Stimulated activated naive CD4-positive, alpha-beta T cell (primary cell): ENCODE data around the gene PFDN6.
A peak's percentile ranks its signal among the peaks of the same experiment; 100 is the strongest.
"Not testable (repeated sequence)": the region's sequence is repeated elsewhere in the genome, so short reads cannot be mapped to it uniquely, and the experiment has no call there.

ENCODE experiments used
- DNase-seq, 6 experiments: peaks; one replicate each; lab custom pipeline; 2025; lab: John Stamatoyannopoulos, UW

PFDN6 gene

DNA sequence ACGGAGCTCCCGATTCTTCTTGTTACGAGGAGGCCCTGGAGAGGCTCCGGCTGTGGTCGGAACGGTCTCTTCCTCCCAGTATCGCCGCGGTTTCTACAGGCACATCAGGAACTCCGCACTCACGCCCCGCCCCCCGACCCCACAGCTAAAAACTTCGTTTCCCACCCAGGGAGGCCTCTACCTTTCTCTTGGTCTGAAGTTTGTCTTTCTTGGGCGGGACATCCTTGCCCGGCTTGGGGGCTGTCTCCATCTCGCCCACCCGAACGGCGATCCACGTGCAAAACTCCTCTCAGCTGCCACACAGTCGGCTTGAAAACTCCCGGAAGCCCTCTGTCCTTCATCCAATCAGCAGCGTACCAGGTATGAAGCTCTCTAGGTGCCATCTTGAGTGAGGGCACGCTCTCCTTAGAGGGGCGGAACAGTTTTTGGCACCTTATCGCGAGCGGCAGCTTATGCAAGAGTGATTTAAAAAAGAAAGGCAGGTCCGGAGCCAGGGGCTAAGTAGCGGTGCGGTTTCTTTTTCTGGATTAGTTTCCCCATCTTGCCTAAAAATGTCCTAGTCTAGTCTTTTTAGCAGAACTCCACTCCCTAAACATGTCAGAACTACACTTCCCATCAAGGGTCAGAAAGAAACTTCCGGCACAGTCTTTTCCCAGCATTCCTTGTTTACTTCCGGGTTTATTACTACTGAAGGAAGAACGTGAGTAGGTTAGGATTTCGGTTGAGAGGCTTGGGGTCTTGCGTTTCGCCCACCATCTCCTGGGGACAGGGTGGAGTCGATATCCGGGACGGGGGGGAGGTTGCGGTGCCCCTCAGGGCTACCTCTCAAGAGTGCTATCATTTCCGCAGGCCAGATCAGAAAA lies at the start of gene PFDN6, which contains the start of gene WDR46:
PFDN6 (plus strand) TSS at position 681 of the 863 bp plus-strand sequence. CDS start 256 bp downstream, outside the sequence.
WDR46 (minus strand) TSS at position 319 of the 863 bp plus-strand sequence; CDS start at position 250, 69 bp downstream.
- DNase-seq: peak; percentile 66 to 97 (median 84)

DNA sequence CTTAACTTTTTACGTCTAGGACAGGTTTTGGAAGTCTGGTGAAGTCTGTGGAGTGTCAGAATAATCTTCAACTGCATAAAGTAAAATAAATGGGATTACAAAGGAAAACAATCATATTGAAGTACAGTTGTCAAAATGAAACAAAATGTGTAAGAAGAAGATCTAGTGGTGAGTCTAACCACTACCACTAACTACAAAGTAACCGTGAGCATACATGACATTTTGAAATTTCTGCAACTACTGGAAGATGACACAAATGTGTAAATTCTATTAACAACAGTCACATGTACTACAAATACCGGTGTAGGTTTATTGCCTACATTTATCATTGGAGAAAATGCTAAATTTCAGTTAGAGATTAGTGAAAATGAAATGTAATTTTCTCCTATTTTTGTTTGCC lies 47.4 kb upstream of the PFDN6 start:
- no peak for DNase-seq

DNA sequence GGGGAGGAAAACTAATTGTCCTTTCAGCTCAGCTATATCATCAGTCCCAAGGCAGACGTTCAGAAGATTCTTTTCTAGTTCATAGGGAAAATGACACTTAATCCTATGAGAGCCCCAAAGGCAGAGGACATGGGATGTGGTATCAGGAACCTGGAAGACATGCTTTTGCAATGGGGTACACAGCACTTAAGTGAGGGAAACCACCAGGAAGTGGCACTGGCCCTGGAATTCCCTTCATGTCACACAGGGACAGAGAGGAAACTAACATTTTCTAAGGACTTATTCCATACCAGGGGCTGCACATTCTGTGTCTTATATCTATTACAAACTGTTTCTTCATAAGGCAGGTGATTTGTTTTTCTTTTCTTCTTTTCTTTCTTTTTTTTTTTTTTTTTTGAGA lies 45.9 kb upstream of the PFDN6 start:
- DNase-seq: no peak

DNA sequence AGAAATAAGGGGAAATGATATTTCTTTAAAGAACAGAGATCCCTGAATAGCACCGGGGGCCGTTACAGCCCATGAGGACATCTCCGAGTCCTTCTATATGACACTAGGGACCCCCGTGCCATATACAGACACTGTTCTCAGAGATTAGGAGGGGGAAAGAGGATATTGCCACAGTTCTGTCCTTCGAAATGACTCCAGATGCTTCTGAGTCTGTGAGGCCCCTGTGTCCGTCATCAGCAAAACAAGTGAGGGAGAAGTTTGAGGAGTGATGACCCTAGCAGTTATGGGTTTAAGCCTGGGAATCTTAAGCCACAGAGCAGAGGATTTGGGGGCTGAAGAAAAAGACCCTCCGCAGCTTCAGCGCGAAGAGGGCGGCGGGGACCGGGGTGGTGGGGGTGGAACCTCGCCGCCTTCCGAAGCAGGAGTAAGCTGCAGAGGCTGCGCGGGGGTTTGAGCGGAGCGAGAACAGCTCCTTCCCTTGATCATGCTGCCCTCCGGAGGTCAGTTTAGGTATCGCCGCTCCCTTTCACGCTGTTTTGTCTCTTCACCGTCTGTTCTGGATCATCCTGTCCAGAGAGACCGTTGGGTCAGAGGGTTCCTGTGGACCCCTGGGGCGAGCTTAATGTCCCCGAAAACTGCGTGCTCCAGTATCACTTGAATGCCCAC lies 41.3 kb upstream of the PFDN6 start:
- DNase-seq: peak; percentile 76 to 94 (median 87)

DNA sequence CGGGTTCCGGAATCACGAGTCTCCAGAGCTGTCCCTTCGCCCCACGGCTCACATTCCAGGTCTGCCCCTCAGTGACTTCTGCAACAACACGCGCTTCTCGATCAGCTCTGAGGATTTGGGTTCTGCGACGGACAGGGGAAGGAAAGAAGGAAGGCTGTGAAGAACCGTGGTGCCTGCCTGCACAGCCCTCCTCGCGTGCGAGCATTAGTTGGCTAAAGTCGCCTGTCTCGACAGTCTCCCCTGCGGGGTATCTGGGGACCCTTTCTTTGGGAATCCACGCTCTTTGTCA lies 40.8 kb upstream of the PFDN6 start:
- DNase-seq: peak in 4 of 6 experiments; percentile 43 to 94 (median 65)

DNA sequence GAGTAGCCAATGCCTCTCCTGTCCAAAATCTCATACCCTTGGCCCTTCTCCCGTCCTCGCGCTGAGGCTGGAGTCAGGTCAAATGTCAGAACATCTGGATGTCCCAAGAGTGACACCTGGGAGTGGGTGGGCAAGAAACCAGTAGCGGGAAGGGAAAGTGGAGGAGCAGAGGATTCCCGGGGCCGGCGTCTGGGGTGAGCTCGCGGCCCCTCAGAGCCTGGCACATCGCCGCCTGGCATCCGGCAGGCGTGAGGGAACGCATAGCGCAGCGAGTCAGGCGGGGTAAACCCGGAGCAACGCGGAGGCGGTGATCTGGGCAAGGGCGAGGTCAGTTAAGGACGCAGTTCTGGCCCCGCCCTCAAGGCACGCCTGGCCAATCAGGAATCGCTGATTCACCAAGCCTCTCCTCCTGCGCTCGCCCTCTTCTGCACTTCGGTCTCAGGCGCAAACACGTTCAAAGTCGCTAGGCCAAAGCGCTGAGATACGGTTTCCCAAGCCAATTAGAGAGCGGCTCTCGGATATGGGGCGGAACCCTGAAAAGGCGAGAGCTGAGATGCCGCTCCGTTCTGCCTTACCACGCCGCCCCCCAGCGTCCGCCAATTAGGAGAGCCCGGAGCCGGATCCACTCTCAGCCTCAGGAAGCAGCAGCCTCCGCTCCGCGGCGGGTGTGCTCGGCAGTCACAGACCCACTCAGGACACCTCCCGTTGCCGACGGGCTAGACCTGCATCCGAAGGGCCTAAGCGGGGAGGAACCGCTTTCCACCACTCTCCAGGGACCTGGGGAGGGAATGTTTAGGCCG lies 40.3 kb upstream of the PFDN6 start:
- peak; percentile 92 to 98 (median 95) for DNase-seq

DNA sequence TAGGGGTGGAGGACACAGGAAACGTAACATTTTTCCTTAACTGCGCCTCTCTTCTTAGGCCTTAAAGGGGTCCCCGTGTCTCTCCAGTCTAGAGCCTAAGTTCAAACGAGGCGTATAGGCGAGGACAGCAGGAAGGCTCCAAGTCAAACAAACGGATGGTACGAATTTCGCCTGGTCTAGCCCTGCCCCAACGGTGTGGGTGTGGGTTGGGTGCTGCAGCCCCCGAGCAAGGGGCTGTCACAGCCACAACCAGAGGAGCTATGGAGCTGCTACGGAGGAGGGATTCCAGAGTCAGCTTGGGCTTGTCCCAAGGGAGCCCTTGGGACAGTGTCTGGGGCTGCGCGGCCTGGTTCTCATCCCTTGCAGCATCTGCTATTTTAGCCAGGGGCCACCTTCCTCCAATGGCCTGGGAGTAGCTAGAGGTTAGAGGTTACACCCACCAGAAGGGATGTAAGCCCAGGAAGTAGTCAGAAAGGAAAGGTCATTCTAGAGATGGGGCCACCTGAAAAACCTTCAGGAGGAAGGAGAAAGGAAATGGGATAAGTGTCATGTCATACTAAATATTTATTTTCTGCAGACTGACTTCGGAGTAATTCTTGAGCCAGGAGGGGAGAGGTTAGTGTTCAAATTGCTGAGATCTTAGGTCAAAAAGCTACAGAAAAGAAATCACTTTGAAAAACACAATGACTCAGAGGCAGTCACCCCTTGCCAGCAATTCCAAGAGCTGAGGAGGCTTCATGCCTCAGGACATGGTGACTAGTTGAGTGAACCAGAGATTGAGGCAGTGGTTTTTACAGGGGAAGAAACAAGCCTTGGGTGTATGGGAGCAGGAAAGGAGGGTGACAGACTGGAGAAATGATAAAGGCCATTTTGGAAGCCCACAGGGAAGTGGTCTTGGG lies 39.4 kb upstream of the PFDN6 start:
- DNase-seq: no peak

DNA sequence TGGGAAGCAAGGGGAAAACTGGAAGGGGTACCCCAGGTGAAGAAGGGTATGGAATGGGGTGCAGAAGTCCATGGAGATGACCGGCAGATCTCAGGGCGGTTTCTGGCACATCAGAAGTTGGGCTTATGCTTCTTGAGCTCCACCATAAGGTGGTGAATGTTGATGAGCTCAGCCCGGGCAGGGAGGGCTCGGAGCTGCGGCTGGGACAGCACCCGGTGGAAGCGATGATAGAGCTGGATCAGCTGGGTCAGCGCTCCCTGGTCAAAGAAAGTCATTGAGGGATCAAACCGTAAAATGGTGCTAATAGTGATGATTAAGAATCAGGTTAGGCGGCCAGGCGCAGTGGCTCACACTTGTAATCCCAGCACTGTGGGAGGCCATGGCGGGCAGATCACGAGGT lies 38.7 kb upstream of the PFDN6 start:
- no peak for DNase-seq

DNA sequence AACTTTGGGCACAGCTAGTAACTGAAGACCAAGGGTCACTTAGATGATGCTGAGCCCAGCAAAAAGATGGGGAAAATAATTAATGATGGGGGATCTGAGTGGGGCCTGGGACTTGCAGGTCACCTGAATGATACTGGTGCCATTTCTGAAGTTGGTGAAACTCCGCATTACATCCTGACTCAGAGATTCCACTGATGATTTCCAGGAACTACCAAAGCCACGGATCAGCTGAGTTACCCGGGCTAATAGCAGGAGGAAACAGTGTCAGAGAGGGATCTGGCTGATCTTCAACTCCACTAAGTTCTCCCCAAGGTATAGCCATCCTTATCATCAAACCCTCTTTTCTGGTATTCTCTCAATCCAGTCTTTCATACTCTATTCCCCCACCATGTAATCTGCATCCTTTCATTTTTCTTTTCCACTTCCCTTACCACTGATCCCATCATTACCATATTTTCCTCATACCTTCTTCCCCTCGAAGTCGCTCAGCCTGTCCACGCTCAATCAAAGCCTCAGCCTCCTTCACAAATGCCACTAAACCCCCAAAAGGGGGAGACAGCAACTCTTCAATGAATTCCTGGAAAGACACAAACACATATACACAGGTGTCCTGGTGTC lies 37.9 kb upstream of the PFDN6 start:
- no peak for DNase-seq

DNA sequence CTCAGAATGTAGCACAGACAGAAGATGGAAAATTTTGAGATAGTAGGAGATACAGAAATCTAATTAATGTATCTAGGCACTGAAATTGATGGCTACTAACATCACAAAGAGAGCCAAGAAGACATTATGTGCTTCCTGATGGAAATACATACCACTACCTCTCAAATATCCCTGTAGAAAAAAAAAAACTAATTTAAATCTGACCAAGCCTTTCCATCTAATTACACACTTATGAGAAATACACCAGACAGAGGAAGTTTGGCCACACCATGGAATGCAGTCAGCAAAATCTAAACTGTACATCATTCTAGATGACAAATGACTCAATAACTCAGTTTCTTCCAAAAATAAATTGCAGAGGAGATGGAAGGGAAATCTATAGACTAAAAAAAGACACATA lies 36.6 kb upstream of the PFDN6 start:
- no peak for DNase-seq

DNA sequence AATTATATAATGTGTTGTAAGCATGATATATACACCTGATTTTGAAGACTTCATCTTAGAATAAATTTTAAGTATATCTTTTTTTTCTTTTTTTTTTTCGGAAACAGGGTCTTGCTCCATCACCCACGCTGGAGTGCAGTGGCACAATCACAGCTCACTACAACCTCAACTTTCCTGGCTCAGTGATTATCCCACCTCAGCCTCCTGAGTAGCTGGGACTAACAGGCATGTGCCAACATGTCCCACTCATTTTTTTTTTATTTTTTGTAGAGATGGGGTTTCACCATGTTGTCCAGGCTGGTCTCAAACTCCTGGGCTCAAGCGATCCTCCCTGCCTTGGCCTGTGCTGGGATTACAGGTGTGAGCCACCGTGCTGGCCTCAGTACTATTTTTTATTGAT lies 34.8 kb upstream of the PFDN6 start:
- no peak for DNase-seq

DNA sequence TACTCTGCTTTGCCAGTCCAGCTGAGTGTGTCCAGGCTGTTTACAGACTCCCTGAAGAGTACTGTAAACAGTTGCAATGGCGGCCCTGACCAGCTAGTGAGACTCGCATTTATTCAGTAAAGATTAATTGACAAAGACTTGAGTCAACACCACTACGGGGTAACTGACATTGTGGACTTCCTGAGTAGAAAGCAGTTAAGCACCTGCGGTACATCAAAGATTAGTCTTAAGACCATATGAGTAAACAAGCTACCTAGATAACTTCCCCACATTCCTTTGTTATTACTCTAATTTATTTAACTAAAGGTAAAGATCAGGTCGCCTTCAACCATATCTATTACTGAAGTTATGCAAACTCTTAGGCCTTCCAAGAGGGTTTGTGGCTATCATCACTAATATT lies 30.4 kb upstream of the PFDN6 start:
- DNase-seq: no peak

DNA sequence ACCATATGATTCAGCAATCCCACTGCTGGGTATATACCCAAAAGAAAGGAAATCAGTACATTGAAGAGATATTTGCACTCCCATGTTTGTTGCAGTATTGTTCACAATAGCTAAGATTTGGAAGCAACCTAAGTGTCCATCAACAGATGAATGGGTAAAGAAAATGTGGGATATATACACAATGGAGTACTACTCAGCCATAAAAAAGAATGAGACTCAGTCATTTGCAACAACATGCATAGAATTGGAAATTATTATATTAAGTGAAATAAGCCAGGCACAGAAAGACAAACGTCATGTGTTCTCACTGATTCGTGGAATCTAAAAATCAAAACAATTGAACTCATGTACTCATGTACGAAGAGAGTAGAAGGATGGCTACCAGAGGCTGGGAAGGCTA lies 26.9 kb upstream of the PFDN6 start:
- not testable (repeated sequence) for DNase-seq

DNA sequence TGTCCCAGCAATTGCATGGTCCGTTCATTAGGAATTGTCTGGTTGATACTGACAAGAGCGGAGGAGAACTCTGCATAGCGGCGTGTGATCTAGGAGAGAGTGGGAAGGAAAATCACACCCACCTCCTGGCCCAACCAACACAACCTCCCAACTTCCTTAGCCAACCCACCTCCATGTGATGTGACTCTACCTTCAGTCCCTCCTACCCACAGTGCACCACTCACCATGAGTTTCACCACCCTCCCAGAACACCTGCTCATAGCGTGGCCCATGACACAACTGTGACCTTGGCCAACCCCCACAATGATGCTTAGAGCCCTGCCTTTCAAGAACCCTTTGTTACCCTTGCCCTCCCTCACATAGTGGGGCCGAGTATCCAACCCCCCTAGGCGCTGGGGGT lies 25.4 kb upstream of the PFDN6 start:
- DNase-seq: no peak

DNA sequence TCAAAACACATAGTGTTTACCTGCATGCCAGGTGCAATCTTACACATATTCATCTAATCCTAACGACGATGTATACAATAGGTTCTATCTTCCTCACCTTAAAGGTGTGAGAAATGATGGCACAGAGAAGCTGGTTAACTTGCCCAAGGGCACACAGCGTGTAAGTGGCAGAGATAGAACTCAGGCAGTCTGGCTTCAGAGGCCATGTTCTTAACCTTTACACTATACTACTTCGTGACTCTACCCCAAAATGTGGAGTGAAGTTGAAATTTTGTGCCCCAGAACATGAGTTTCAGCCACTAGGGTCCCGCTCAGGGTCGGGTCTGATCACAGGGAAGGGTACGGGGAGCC lies 18.3 kb upstream of the PFDN6 start:
- no peak for DNase-seq

DNA sequence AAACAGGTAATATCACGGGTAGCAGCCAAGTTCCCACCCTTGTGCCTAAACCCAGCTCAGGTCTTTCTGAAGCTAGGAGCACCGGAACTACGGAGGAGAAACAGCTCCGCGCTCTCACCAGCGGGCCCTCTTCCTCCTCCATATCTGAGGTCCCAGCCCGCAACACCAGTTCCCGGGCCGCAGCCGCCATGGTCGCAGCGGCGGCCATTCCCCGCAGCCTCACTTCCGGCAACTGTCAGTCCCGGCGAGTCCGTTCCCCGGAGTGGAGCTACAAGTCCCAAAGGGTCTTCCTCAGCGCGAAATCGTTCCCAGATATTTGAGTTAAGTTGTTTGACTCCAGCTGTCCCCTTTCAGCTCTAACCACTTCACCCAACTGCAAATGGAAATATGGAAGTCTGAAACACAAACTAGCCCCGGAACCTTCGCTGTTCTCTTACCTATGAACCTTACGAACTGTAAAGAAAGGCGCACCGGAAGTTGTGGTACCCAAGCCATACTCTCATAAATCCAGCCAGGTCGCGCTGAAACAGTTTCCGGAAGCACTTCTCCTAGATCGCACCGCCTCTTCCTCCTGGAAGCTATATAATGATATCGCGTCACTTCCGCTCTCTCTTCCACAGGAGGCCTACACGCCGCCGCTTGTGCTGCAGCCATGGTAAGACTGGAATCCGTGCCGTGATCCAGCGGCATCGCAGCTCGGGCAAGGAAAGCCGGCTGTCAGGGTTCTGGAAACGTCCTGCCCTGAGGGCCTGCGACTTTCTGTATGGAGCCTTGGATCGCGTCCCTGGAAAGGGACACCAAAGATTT lies 17.7 kb upstream of the PFDN6 start, which contains the start of the genes RPS18 and VPS52:
RPS18 (plus strand) TSS at position 608 of the 807 bp plus-strand sequence; CDS start at position 653, 45 bp downstream.
VPS52 (minus strand) TSS at position 409 of the 807 bp plus-strand sequence; CDS start at position 208, 201 bp downstream.
- DNase-seq: peak; percentile 91 to 99 (median 93)

DNA sequence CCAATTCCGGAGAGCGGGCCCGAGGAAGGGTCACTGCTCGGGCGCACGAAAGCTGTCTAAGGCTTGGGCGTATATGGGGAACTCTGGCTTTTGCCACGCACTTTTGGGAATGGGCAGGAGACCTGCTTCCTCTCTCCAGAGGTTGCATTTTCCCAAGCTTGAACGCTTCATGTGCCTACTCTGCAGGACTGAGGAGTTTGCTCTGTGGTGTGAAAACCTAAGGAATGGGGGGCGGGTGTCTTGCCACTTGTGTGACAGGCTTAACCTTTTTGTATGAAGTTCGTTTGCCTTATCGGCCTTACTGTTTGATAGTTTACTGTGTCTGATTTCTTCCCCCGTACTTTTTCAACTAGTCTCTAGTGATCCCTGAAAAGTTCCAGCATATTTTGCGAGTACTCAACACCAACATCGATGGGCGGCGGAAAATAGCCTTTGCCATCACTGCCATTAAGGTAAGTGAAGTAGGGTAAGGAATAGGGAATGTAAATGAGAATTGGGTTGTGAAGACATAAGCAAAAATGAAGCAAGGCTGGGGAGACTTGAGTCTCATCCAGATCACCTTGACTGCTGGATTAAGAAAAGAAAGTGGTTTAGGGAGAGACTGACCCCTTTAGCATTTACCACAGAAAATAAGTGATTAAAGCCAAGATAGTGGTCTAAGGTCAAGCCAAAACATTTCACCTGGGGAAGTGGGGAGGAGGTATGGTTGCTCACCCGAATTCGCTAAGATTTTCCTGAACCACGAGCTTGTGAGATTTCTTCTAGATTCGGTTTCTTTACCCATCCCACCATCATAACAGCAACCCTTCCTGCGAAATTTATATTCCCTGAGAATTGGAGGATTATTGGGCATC lies 16.9 kb upstream of the PFDN6 start:
- DNase-seq: peak in 1 of 6 experiments; percentile 29

DNA sequence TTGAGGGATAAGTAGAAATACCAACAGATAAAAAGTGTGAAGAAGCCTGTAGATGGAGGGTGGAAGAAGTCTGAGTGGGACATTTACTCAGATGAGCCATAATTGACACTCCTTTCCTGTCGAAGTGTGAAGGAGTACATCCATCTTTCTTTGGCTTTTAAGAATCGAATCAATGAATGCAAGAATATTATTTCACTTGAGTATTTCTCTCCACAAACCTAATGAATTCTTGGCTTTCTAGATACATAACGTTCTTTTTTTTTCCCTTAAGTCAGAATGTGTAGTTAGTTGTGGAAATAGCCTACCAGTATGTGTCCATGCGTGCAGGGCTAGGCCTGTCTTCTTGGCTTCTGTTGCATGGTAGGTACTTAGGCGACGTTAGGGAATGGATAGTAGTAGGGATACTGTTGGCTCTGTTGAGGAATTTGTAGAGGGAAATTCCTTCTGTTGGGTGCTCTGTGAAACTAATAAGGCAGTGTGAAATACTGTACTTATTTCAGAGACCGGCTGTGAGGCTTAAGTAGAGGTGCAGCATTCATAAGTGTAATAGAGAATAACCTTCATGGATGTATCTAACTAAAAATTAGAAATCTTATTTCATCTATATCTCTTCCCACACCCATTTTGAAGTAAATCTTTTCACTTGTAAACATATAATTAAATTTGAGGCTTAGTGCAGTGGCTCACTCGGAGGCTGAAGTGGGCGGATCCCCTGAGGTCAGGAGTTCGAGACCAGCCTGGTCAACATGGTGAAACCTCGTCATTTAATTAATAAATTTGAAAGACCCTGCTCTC lies 16.1 kb upstream of the PFDN6 start:
- DNase-seq: no peak
